ENCODE data around the gene PLEKHA7.
"Not testable (repeated sequence)": the region's sequence is repeated elsewhere in the genome, so short reads cannot be mapped to it uniquely, and the experiment has no call there.

PLEKHA7 gene

DNA sequence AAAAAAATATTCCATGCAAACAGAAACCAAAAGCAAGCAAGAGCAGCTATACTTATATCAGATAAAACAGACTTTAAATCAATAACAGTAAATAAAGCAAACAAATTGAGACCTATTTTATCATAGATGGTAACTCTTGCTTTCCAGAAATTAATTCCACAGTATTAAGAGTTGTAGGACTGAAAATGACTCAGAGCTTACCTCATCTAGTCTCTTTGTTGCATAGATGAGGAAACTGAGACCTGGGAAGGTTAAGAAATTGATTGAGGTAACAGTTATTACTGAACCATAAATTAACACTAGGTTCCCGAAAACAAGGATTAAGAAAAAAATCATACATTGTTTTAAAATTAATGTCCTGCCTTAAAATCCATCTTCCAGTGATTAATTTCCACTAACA, 123.8 kb downstream of the PLEKHA7 start:
- no peak overlapping the region for H3K27ac ChIP-seq
- no peak for TF ChIP-seq CTCF (conservative IDR thresholded peaks at IDR 0.05)

DNA sequence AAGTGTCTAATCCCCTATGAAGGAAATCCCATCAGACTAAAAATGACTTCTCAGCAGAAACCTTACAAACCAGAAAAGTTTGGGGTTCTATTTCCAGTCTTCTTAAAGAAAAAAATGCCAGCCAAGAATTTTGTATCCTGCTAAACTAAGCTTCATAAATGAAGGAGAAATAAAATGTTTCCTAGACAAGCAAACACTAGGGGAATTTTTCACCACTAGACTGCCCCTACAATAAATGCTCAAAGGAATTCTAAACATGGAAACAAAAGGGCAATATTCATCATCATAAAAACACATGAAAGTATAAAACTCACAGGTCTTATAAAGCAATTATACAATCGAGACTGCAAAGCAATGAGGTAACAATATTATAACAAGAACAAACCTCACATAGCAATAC, 124.3 kb downstream of the PLEKHA7 start:
- no peak for TF ChIP-seq CTCF (conservative IDR thresholded peaks at IDR 0.05)
- H3K27ac ChIP-seq: no peak overlapping the region

GRCh38 chr11:16889010-16889409, 125.2 kb downstream of the PLEKHA7 start:
- H3K27ac ChIP-seq: not testable (repeated sequence)

DNA sequence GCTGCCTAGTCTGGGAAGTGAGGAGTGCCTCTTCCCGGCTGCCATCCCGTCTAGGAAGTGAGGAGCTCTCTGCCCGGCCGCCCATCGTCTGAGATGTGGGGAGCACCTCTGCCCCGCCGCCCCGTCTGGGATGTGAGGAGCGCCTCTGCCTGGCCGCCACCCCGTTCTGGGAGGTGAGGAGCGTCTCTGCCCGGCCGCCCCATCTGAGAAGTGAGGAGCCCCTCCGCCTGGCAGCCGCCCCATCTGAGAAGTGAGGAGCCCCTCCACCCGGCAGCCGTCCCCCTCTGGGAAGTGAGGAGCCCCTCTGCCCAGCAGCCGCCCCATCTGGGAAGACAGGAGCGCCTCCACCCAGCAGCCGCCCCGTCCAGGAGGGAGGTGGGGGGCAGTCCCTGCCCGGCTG, 126.3 kb downstream of the PLEKHA7 start:
- not testable (repeated sequence) for H3K27ac ChIP-seq

GRCh38 chr11:16883174-16883573, 131.0 kb downstream of the PLEKHA7 start:
- TF ChIP-seq CTCF (conservative IDR thresholded peaks at IDR 0.05): peak; percentile 34
- H3K27ac ChIP-seq: peak overlapping the region; percentile 30; the same call in 1 of the 2 replicates

DNA sequence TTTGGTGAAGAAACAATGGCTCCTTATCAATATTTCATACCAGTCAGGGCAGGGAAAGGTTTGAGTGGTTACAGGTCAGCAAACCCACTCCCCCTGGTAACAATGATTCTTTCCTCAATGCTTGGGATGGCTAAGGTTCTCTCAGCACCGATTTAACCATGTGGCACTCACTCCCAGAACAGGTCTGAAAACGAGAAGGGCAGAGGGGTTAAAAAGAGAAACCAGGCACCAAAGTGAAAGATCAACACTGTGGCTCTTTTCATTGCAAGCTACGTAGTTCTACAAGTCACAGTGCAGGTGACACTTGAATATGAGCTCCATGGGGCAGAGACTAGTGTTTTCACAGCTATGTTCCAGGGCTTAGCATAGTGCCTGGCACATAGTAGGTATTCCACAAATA, 132.4 kb downstream of the PLEKHA7 start:
- TF ChIP-seq CTCF (conservative IDR thresholded peaks at IDR 0.05): no peak
- no peak overlapping the region for H3K27ac ChIP-seq

DNA sequence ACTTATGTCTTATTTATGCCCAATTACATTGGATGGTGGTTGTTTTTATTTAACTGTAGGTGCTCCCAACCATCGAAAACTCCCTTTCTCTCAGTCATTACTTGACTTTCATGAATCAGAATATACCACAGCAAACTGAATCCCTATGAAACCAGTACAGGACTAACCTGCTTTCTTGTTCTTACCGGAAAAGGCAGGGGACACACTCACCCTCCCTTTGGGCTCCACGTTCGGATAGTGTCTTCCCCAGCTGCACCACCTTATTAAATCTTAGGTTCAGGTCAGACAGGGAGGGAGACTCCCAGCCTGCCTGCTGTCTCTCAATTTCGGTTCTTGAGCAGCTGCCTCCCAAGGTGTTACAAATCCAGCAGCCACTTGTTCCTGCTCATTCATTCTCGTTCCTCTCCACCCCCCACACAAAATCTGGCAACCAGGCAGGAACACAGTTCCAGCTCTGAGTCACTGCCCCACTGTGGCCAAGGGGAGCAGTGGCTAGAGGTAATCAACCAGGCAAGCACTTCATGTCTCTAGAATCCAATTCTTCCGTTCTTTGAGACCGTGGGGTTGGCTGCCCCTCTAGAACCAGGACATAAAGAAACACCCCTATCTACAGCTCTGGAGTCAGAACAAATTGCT, 133.0 kb downstream of the PLEKHA7 start:
- no peak overlapping the region for H3K27ac ChIP-seq

DNA sequence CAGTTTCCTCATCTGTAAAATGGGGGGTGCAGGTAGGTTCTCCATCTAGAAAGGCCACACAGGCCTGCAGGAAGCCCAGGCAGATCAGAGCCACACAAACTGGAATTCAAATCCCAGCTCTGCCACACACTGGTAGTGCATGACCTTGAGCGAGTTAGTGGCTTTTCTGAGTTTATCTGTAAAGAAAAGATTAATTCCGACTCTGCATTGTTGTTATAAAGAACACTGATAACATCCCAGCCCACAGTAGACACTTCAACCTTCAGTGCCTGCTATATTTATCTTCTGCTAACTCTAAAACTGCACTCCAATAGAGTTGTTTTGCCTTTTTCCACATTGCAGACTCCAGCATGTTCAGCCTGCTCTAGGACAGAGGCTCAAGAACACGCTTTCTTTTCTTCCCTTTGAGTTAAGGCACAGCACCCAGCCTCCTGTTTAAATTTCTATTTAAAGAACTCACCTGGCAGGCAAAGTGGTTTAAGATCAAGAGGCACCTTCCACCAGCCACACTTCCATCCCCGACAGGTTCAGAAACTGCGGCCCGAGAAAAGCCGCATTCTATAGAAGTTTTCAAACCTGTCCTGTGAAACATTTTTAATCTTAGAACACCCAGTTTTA, 133.9 kb downstream of the PLEKHA7 start:
- TF ChIP-seq CTCF (conservative IDR thresholded peaks at IDR 0.05): no peak
- H3K27ac ChIP-seq: no peak overlapping the region

More for the DNA sequence above, 133.0 kb downstream of the PLEKHA7 start:
- TF ChIP-seq CTCF (conservative IDR thresholded peaks at IDR 0.05): peak; percentile 23; the same call in 1 of the 2 replicates
